ENCODE data around the gene PSMD2.
A peak's percentile ranks its signal among the peaks of the same experiment; 100 is the strongest.

The PSMD2 gene

GRCh38 chr3:184257083-184257915, 41.7 kb upstream of the PSMD2 start:
- TF ChIP-seq, protein P1, sequence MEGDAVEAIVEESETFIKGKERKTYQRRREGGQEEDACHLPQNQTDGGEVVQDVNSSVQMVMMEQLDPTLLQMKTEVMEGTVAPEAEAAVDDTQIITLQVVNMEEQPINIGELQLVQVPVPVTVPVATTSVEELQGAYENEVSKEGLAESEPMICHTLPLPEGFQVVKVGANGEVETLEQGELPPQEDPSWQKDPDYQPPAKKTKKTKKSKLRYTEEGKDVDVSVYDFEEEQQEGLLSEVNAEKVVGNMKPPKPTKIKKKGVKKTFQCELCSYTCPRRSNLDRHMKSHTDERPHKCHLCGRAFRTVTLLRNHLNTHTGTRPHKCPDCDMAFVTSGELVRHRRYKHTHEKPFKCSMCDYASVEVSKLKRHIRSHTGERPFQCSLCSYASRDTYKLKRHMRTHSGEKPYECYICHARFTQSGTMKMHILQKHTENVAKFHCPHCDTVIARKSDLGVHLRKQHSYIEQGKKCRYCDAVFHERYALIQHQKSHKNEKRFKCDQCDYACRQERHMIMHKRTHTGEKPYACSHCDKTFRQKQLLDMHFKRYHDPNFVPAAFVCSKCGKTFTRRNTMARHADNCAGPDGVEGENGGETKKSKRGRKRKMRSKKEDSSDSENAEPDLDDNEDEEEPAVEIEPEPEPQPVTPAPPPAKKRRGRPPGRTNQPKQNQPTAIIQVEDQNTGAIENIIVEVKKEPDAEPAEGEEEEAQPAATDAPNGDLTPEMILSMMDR (conservative IDR thresholded peaks at IDR 0.05; ENCODE audit: low read depth, low read length) = no peak
- H3K79me2 ChIP-seq (ENCODE audit: insufficient read depth, low read depth) = 0 out of 2 replicates have a peak, but pooled peaks cover 3% of the 10 kb centered on the region
- no peaks in the 10 kb centered on the region for H4K20me1 ChIP-seq (ENCODE audit: insufficient read depth)
- no peak overlapping the region for H3K27ac ChIP-seq
- no peak overlapping the region for H2AFZ ChIP-seq (ENCODE audit: low read depth)
- no peak overlapping the region for H3K4me2 ChIP-seq
- H3K4me1 ChIP-seq (ENCODE audit: low read depth, poor library complexity, severe bottlenecking) = peaks cover 8% of the 10 kb centered on the region
- H3K27me3 ChIP-seq (ENCODE audit: insufficient read depth, low read depth) = peaks cover 6% of the 10 kb centered on the region
- no peaks in the 10 kb centered on the region for H3K36me3 ChIP-seq (ENCODE audit: insufficient read depth)
- H3K4me3 ChIP-seq (IDR thresholded peaks at IDR 0.05; ENCODE audit: insufficient read depth, low read depth, low read length) = no peak overlapping the region
- H3K9ac ChIP-seq = no peak overlapping the region

GRCh38 chr3:184258926-184259325, 40.1 kb upstream of the PSMD2 start:
- Histone ChIP-seq H3K4me3 (IDR thresholded peaks at IDR 0.05; ENCODE audit: insufficient read depth, low read depth, low read length) (no peak overlapping the region), H3K79me2 (ENCODE audit: insufficient read depth, low read depth) (no peaks in the 10 kb centered on the region), H4K20me1 (ENCODE audit: insufficient read depth) (no peaks in the 10 kb centered on the region), H3K4me2 (no peak overlapping the region; the same call in 1 of the 2 replicates), H3K4me1 (ENCODE audit: low read depth, poor library complexity, severe bottlenecking) (peaks cover 8% of the 10 kb centered on the region), H3K27me3 (ENCODE audit: insufficient read depth, low read depth) (peaks cover 6% of the 10 kb centered on the region), H2AFZ (ENCODE audit: low read depth) (no peak overlapping the region), H3K9ac (no peak overlapping the region), H3K36me3 (ENCODE audit: insufficient read depth) (no peaks in the 10 kb centered on the region), H3K27ac (no peak overlapping the region)
- TF ChIP-seq, protein P1 (conservative IDR thresholded peaks at IDR 0.05; ENCODE audit: low read depth, low read length) = no peak

- no peaks in the 10 kb centered on the region for H3K79me2 ChIP-seq (ENCODE audit: insufficient read depth, low read depth)
- no peaks in the 10 kb centered on the region for H4K20me1 ChIP-seq (ENCODE audit: insufficient read depth)
- H3K4me1 ChIP-seq (ENCODE audit: low read depth, poor library complexity, severe bottlenecking) = peaks cover 8% of the 10 kb centered on the region
- no peaks in the 10 kb centered on the region for H3K36me3 ChIP-seq (ENCODE audit: insufficient read depth)
- no peak overlapping the region for H3K9ac ChIP-seq
- H2AFZ ChIP-seq (ENCODE audit: low read depth) = no peak overlapping the region
- no peak overlapping the region; the same call in 1 of the 2 replicates for H3K4me2 ChIP-seq
- H3K27me3 ChIP-seq (ENCODE audit: insufficient read depth, low read depth) = peaks cover 6% of the 10 kb centered on the region
- H3K27ac ChIP-seq = no peak overlapping the region
- H3K4me3 ChIP-seq (IDR thresholded peaks at IDR 0.05; ENCODE audit: insufficient read depth, low read depth, low read length) = no peak overlapping the region
- TF ChIP-seq, protein P1 (conservative IDR thresholded peaks at IDR 0.05; ENCODE audit: low read depth, low read length) = no peak
These were observed 39.6 kb upstream of the PSMD2 start for GRCh38 chr3:184259396-184259877.

GRCh38 chr3:184259878-184260723, 38.9 kb upstream of the PSMD2 start:
- Histone ChIP-seq H2AFZ (ENCODE audit: low read depth) (peak overlapping the region; percentile 66; the same call in 1 of the 2 replicates), H3K9ac (peak overlapping the region; percentile 46; the same call in 1 of the 2 replicates), H3K4me2 (peak overlapping the region; percentile 97), H3K4me1 (ENCODE audit: low read depth, poor library complexity, severe bottlenecking) (peaks cover 8% of the 10 kb centered on the region), H4K20me1 (ENCODE audit: insufficient read depth) (no peaks in the 10 kb centered on the region), H3K79me2 (ENCODE audit: insufficient read depth, low read depth) (no peaks in the 10 kb centered on the region), H3K4me3 (IDR thresholded peaks at IDR 0.05; ENCODE audit: insufficient read depth, low read depth, low read length) (no peak overlapping the region), H3K36me3 (ENCODE audit: insufficient read depth) (no peaks in the 10 kb centered on the region), H3K27me3 (ENCODE audit: insufficient read depth, low read depth) (peaks cover 6% of the 10 kb centered on the region), H3K27ac (no peak overlapping the region)
- TF ChIP-seq, protein P1 (conservative IDR thresholded peaks at IDR 0.05; ENCODE audit: low read depth, low read length) = no peak
